NCI-H2196 (cell line): ENCODE measurements around the gene ENDOU.
"Not testable (repeated sequence)": the region's sequence is repeated elsewhere in the genome, so short reads cannot be mapped to it uniquely, and the experiment has no call there.

Source experiments
- DNase-seq: peaks from one replicate; lab custom pipeline; 2025; ENCODE audit not compliant: unreplicated experiment; lab: John Stamatoyannopoulos, UW

Gene ENDOU

DNA sequence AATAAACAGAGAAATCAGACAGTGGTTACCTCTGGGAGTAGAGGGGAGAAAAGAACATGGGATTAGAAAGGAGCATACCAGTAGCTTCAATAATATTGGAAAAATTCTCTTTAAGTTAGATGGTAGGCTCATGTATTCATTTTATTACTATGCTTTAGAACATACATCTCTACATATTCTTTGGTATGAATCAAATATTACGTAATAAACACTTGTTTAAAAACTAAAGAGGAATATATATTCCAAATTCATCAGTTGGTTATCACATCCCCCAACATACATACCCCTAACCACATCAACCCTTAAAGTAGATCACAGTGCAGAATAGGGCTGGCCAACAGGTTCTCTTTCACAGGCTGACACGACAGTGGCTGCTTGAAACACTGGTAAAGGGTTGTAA, 25.0 kb downstream of the ENDOU start:
- DNase-seq, result no peak

DNA sequence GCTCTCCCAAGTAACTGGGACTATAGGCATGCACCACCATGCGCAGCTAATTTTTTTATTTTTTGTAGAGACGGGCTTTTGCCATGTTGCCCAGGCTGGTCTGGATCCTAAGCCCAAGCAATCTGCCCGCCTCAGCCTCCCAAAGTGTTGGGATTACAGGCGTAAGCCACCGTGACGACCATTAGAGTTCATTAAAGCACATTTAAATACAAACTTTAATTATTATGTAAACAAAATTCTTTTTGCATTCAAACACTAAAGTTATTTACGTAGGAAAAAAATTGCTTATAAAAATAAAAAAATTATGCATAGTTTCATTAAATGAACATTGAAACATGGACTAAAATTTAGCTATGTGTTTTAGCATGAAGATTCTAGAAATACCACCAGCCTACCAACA, 26.7 kb downstream of the ENDOU start:
- DNase-seq, result no peak

- no peak for DNase-seq
These were observed 27.2 kb downstream of the ENDOU start for GRCh38 chr12:47698055-47698454.

DNA sequence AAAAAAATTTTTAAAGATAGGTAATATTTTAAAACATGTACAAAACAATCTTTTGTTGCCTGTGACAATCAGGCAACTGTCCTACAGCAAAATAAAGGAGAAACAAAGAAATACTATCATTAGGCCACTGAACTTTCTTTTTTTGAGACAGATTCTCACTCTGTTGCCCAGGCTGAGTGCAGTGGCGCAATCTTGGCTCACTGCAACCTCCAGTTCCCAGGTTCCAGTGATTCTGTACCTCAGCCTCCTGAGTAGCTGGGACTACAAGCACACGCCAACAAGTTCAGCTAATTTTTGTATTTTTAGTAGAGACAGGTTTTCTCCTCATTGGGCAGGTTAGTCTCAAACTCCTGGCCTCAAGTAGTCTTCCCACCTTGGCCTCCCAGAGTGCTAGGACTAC, 36.1 kb downstream of the ENDOU start:
- DNase-seq, result no peak

DNA sequence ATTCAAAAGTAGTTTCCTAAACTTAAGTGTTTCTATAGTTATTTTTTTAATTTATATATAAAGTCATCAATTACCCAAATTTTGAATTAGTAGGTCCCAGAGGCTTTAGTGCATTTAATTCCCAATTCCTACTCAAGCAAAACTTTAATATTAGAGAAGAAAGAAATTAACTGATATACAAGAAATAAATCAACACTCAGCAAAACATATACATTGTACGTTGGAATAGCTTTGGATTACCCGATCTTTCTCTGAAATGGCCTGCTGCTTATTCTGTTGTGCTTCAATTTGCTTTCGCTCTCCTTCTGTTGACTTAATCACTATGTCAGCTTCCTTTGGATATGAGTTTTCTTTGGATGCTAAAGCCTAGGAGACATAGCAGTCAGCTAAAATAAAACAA, 37.7 kb downstream of the ENDOU start:
- DNase-seq, result no peak

- peak; percentile 47 for DNase-seq
These were observed 38.5 kb downstream of the ENDOU start for GRCh38 chr12:47686645-47687240.

DNA sequence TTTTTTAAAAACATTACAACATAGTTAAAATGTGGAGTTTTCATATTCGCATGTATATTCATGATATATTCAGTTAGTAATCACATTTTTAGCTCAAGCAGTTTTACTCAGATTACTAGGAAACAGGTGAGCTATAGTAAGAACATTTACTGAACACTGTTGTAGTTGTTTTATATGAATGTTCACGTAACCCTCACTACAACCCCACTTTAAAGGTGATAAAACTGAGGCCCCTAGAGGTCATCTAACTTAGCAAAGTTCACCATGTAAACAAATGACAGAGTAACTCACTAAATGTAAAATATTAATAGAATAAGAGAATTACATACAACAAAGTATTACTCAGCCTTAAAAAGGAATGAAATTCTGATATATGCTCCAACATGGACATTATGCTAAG, 45.5 kb downstream of the ENDOU start:
- DNase-seq, result no peak

DNA sequence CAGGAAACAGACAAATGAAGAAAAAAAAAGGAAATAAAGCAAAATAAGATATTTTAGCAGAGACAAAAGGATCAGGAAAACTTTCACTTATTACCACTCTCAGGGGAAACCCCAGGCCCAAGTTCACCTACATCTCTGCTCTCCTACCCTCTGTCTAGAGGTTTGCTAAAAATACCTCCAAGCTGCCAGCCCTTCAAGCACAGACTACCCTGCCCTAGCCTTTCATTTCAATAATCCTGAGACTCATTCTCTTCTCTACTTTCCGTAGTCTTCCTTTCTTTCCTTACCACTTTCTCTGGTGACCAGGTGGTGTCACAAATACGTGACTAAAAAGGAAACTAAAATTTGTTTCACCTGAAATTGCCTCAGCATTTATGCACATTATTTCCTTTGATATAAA, 53.2 kb downstream of the ENDOU start:
- no peak for DNase-seq

- DNase-seq, result not testable (repeated sequence)
These were observed 57.4 kb downstream of the ENDOU start for GRCh38 chr12:47667935-47668334.
